Stimulated activated CD4-positive, alpha-beta T cell treated with anti-CD3 and anti-CD28 coated beads, Interleukin-15, amount 100 ng/mL, for 24 hours (primary cell): ENCODE measurements around the gene CRYL1.

ENCODE experiments used
- DNase-seq: peaks from one replicate; pipeline ENCODE4 v3.0.0-alpha.2; 2020

Gene CRYL1

GRCh38 chr13:20394506-20394905 lies 131.2 kb downstream of the CRYL1 start:
- DNase-seq = no peak

DNA sequence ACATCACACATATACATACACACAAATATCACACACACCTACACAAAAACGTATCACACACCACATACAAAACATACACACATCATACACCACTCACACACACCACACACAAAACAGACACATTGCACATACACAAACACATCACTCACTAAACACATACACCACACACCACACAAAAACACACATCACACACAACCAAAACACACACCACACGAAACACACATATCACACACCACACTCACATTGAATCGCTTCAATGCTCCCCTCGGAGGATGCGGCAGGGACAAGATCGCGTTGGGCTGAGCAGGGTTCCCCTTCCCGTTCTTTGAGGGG lies 131.5 kb downstream of the CRYL1 start:
- no peak for DNase-seq

- no peak for DNase-seq
These were observed 132.1 kb downstream of the CRYL1 start for GRCh38 chr13:20393273-20394168.

DNA sequence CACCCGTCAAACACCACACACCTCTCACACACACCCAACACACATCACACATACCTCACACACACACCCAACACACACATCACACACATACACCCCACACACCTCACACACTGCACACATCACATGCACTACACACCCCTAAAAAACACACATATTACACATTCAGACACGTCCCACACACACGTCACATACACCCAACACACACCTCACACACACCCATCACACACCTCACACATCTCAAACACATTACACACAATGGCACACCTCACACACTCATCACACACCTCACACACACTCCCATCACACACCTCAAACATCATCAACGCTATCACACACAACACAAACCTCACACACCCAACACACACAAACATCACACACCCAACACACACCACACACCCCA lies 133.1 kb downstream of the CRYL1 start:
- no peak for DNase-seq

DNA sequence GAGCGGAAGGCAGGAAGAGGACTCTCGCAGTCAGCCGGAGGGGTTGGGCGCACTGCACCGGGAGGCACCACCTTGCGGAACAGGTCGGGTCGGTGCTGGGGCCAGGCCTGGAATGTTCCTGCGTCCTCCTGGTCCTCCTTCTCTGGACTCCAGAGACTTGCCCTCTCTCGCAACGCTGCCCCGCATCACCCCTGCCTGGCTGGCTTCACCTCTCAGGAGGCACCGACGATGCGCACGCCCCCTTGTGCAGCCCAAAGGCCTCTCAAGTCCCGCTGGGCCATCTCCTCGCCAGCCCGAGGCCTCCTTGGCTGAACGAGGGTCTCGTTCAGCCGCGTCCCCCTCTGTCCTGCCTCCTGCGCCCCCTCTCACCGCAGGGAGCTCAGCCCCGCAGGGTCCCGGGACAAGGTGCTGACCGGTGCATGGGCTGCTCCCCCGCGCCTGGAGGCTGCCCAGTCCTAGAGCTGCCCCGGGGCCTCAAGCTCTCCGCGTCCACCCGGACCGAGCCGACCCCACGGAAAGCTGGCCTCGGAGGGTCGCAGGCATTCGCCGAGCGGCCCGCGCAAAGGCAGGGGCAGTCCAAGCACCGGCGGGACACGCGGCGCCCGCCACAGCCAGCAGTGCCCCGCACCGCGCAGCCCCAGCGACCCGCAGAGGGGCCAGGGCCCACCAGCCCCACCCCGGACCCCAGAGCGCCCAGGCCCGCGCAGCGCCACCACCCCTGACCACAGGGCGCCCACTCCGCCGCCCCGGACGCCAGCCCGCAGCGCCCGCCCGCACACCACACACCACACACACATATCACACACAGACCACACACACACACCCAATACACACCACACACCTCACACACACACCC lies 133.8 kb downstream of the CRYL1 start:
- no peak for DNase-seq

DNA sequence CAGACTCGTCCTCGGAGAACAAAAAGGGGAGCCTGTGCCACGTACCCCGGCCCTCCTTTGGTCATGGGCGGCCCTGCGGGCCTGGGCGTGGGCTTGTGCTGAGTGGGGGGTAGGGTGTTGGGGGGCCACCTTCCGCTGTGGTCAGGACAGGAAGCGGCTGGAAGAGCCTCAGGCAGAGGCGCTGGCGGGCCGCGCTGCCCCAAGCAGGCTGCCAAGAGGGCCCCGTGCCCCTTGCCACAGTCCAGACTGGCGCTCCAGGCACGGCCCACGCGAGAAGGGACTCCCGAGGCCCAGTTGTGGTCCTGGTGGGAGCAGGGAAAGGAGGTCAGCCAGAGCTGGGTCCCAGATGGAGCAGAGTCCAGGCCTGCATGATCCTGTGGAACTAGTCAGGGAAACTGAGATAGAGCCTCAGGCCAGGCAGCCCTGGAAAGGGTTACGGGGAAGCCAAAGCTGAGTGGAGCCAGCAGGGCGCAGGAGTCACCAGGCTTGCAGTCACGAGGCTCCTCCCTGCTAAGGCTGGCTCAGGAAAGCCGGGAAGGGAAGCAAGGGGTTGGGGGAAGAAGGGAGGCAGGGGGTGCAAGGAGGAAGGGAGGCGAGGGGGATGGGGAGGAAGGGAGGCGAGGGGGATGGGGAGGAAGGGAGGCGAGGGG lies 135.0 kb downstream of the CRYL1 start:
- DNase-seq = no peak

DNA sequence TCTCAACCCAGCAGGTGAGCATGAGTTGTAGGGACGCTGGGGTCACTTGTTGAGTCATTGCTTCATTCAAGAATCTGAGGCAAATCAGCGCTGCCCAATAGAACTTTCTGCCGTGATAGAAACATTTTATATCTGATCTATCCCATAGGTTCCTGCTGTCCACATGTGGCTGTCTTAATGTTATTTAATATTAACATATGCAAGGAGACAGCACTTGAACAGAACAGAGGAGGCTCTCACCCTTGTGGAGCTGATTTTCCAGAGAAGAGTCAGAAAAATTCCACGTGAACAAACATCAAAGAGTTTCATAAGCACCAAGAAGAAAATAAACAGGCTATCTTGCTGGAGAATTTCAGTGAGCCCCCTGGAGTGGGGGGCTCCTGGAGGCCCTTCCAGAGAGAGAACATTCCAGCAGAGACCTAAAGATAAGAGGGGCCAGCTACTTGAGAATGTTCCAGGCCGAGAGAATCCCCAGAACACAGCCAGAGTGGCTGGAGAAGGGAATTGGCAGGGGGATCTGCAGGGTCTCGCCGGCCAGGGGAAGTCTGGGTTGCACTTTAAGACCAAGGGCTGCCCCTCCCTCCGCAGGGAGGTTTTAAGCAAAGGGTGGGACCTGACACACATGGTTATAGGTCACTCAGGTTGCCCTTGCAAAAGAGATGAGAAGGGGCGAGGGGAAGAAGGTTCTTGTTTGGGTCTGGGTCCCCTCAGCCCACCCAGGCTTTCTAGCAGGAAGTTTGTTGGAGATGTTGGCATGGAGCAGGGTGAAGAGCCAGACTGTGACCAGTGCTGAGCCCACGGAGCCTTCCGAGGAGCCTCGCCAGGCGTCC lies 135.7 kb downstream of the CRYL1 start:
- DNase-seq = no peak

DNA sequence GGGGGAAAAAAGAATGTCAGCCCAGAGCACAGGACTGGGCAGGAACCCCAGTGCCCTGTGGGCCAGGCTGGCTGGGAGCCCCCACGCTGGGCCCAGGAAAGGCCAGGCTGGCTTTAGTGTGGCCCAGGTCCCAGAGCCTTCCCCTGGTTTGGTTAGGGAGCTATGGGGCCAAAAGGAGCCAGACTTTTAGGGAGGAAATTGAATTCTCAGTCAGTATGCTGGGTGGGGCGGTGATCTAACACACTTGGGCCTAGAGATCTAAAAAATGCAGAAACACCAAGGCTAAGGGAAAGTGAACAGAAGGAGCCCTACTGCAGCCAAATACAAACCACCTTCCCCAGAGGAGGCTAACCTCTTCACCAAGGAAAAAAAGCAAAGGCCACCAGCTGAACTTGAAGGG lies 137.5 kb downstream of the CRYL1 start:
- no peak for DNase-seq

- no peak for DNase-seq
These were observed 138.2 kb downstream of the CRYL1 start for GRCh38 chr13:20387441-20387971.

DNA sequence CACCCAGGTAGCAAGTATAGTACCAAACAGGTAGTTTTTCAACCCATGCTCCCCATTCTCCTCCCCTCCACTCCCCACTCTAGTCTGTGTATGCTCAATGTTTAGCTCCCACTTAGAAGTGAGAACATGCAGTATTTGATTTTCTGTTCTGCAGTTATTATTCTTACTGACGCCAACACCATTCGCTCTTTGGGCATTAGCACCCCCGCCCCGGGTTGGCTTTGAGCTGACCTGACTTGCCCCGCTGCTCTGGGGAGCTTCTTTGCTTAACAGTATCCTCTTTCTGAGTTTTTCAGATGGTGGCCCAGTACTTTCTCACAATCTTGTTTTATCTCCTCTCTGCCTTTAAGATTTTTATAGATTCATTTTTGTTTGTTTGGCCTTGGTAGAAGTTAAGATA lies 138.7 kb downstream of the CRYL1 start:
- no peak for DNase-seq

- DNase-seq = no peak
These were observed 142.6 kb downstream of the CRYL1 start for GRCh38 chr13:20383058-20383457.

DNA sequence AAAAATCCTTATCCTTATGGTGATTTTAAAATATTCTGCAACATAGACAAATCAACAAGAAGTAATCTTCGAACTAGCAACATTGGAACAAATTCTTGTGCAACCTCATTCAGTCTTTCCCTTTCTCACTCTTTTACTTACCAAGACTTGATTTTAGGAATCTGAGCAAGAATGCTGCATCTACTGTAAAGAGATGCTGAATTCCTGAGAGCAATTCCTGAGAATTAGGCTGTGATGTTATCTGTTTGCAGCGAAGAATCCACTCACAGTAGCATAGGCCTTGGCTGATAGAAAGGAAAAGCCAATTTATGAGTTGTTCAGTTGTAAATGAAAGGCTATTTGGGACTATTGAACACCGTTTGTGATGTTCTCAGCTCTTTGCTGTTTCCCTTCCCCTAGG lies 144.3 kb downstream of the CRYL1 start:
- DNase-seq = no peak

DNA sequence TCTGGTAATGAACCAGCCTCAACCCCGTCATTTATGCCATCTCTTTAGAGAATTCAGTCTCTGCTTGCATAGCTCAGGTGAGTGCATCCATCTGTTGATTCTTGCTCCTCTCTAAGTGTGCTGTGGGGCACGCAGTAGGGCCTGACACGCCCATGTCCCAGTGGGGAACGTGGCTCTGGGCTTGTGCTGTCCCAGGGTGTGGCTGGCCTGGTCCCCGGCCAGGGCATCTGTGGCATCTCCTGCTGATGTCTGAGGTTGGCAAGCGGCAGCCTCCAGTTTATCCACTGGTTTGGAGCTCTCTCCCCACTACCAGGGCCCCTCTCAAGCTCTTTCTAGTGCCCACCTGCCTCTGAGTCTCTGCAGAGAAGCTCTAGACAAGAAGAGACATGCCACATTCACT lies 146.9 kb downstream of the CRYL1 start:
- no peak for DNase-seq

DNA sequence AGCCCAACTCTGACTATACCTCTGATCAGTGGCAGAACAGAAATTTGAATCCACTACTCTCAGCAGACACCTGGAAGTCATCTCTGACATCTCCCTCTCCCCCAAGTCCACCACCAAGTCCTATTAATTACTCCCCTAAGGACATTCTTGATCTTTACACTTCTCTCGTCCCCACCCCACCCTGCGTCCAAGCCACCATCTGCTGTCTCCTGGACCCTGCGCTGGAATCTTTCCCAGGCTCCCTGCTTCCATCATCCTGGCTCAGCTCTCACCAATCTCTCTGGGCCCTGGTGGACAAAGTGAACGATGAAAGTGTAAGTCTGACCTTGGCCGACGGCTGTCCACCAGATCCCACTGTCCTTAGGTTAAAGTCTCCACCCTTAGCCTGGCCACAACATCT lies 147.9 kb downstream of the CRYL1 start:
- no peak for DNase-seq

DNA sequence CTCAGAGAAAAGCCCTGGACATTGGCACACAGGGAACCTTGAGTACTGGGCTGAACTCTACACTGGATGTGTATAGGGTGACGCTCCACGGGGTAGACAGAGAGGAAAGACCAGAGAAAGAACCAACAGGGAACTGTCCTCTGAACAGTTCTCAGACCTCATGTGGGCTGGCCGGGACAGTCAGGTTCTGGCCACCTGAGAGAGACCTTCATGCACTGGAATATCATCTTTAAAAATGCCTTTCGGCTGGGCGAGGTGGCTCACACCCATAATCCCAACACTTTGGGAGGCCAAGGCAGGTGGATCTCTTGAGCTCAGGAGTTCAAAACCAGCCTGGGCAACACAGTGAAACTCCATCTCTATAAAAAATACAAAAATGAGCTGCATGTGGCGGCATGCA lies 149.8 kb downstream of the CRYL1 start:
- no peak for DNase-seq

GRCh38 chr13:20373861-20374260 lies 151.8 kb downstream of the CRYL1 start:
- DNase-seq = no peak

DNA sequence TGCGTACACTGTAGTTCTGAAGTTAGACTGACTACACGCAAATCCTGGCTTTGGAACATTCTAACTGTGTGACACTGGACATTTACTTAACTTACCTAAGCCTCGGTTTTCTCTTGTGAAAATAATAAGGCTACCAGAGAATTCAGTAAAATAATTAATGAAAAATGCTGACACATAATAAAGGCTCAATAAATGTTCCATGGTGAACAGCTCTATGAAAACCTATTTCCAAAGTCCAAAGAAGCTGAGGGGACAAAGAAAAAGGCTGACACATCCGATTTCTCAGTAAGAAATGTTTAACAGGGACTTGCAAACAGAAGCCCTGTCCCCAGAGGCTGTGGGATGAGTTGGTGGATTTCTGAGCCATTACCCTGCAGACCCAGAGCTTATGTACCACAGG lies 153.8 kb downstream of the CRYL1 start:
- no peak for DNase-seq

GRCh38 chr13:20370815-20371421 lies 154.7 kb downstream of the CRYL1 start:
- DNase-seq = no peak

DNA sequence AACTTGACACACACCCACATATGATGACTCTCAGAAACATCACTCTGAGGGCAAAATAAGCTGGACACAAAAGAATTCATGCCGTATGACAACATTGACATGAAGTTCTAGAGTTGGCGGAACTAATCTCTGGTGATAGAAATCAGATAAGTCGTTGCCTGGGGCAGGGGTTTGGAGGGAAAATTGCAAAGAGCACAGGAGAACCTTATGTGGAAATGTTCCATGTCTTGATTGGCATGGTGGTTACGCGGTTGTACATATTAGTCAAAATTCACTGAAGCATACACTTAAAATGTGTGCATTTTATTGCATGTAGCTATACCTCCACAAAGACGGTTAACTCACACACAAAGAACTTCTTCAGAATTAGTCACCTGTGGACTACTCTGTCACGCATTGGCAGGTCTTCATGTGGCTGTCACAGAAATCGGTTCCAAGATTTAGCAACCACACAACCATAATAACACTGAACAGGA lies 155.7 kb downstream of the CRYL1 start:
- DNase-seq = no peak

GRCh38 chr13:20366056-20366455 lies 159.6 kb downstream of the CRYL1 start:
- DNase-seq = no peak

GRCh38 chr13:20363603-20364002 lies 162.1 kb downstream of the CRYL1 start:
- no peak for DNase-seq

DNA sequence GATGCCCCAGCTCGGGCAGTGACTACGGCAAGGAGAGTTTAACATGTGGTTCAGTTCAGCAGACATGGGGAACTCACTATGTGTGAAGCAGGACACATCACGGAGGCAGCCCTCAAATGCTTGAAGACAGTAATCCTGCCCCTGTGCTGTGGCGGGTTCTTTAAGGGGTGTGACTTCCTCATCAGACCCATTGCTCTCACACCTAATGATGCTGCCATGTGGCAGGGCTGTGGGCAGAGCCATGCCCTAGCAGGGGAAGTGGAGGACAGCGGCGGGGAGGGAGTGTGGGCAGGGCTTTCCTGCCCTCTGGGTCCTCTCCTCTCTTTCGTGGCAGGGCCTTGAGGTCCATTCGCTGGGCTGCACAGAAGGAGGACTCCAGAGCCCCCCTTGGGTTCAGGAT lies 162.5 kb downstream of the CRYL1 start:
- no peak for DNase-seq
